Keratinocyte (primary cell): ENCODE results near the gene SAMM50.

Experiments
- CTCF ChIP-seq, 3 experiments: IDR thresholded peaks in 1 of 3; conservative IDR thresholded peaks in 1 of 3; optimal IDR thresholded peaks in 1 of 3; 2 replicates in 2 of 3; 3 replicates in 1 of 3; pipeline versions ENCODE3 to v1.5.1; 2011; ENCODE audit warnings: low read length in 3 of 3, mild to moderate bottlenecking in 3 of 3, moderate library complexity in 2 of 3, control low read depth in 1 of 3, inconsistent platforms in 1 of 3; ENCODE audit not compliant: insufficient read depth in 2 of 3; ENCODE audit errors: extremely low read depth in 1 of 3
- EZH2 ChIP-seq: IDR thresholded peaks from one replicate; pipeline ENCODE4 v1.6.1; 2012; ENCODE audit warnings: inconsistent platforms, mild to moderate bottlenecking, low read length, moderate library complexity

- TF ChIP-seq CTCF (optimal IDR thresholded peaks at IDR 0.05 in 1 of 3, IDR thresholded peaks at IDR 0.05 in 1 of 3, conservative IDR thresholded peaks at IDR 0.05 in 1 of 3; ENCODE audit: extremely low read depth in 1 of 3, insufficient read depth in 2 of 3, low read length in 3 of 3) = no peak
- TF ChIP-seq EZH2 = no peak
These were observed 38.8 kb downstream of the SAMM50 start for GRCh38 chr22:43994006-43994405.
